Measurements from ENCODE around the gene BRAP.

- TF ChIP-seq CTCF (IDR thresholded peaks at IDR 0.05) (no peak), EP300 (IDR thresholded peaks at IDR 0.05) (no peak)
Measured at GRCh38 chr12:111606767-111607230, 79.0 kb downstream of the BRAP start.
